Measurements from ENCODE around the gene SNX13.

The SNX13 gene

DNA sequence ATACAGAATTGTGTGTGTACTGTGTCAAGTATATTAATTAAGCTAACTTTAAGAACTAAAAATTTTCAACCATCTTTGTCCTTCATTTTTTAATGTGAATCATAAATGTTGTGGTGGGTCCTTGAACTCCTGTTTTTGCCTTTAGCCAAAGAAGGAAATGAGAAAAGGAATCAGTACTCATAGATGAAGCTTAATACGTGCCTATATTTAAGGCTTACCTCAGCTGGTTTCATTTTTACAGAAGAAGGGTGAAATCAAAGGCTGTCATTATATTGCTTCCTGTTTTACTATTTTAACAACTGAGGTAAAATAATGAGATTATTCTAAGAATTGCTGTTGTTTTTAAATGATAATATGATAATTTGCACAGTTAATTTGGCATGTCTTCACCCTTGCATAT lies 6.3 kb upstream of the SNX13 start:
- TF ChIP-seq, protein P1, sequence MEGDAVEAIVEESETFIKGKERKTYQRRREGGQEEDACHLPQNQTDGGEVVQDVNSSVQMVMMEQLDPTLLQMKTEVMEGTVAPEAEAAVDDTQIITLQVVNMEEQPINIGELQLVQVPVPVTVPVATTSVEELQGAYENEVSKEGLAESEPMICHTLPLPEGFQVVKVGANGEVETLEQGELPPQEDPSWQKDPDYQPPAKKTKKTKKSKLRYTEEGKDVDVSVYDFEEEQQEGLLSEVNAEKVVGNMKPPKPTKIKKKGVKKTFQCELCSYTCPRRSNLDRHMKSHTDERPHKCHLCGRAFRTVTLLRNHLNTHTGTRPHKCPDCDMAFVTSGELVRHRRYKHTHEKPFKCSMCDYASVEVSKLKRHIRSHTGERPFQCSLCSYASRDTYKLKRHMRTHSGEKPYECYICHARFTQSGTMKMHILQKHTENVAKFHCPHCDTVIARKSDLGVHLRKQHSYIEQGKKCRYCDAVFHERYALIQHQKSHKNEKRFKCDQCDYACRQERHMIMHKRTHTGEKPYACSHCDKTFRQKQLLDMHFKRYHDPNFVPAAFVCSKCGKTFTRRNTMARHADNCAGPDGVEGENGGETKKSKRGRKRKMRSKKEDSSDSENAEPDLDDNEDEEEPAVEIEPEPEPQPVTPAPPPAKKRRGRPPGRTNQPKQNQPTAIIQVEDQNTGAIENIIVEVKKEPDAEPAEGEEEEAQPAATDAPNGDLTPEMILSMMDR (conservative IDR thresholded peaks at IDR 0.05; ENCODE audit: low read depth, low read length) = no peak
- no peak overlapping the region for H3K4me3 ChIP-seq (ENCODE audit: low read length)
- DNase-seq (ENCODE audit: low read depth) = no peak

DNA sequence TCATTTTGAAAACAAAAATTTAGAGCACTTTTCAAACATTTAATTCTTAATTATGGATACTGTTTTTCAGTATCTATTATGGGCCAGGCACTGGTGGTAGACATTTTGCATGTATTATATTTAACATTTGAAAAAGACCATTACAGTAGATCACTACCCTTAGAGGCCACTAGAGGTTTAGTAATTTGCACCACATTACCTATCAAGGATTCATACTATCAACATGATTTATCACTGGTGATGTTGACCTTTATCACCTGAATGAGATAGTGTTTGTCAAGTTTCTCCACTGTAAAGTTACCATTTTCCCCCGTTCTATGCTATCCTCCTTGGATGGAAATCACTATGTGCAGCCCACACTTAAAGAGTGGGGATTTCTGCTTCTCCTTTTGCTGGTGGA lies 4.4 kb upstream of the SNX13 start:
- H3K4me3 ChIP-seq (ENCODE audit: low read length) = no peak overlapping the region
- DNase-seq (ENCODE audit: low read depth) = no peak
- TF ChIP-seq, protein P1 (conservative IDR thresholded peaks at IDR 0.05; ENCODE audit: low read depth, low read length) = no peak

DNA sequence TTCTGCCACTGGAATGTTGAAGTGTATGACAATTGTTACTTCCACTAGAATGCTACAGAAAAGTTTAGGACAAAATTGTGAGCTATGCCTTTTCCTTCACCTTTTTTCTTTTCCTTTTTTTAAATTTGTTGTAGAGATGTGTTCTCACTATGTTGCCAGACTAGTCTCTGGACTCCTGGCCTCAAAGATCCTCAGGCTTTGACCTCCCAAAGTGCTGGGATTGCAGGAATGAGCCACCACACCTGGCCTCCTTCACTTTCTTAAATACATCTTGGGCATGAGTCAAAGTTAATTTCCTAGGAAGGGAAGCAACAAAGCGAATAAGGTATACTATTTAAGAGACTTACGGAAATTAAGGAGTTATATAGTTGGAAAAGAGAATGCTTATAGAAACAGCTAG lies 2.7 kb upstream of the SNX13 start:
- TF ChIP-seq, protein P1 (conservative IDR thresholded peaks at IDR 0.05; ENCODE audit: low read depth, low read length) = no peak
- no peak overlapping the region for H3K4me3 ChIP-seq (ENCODE audit: low read length)

DNA sequence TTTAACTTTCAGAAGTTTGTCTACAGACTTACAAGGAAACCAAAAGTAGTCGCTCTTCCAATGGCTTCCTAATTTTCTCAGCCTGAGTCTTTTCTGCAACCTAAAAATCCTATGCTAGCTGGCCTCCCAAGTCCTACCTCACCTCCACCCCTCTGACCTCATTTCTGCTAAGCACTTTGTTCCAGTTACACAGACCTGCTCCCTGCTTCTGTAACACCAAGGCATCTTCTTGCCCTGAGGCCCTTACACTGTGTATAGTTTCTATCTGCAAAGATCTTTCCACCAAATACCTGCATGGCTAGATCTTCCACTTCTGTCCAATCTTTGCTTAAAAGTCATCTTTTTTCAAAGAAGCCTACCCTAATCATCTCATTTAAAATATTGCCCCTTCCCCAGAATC lies 1.9 kb upstream of the SNX13 start:
- TF ChIP-seq, protein P1 (conservative IDR thresholded peaks at IDR 0.05; ENCODE audit: low read depth, low read length) = no peak
- DNase-seq (ENCODE audit: low read depth) = no peak
- H3K4me3 ChIP-seq (ENCODE audit: low read length) = no peak overlapping the region

More for the DNA sequence above, 2.7 kb upstream of the SNX13 start:
- no peak for DNase-seq (ENCODE audit: low read depth)

DNA sequence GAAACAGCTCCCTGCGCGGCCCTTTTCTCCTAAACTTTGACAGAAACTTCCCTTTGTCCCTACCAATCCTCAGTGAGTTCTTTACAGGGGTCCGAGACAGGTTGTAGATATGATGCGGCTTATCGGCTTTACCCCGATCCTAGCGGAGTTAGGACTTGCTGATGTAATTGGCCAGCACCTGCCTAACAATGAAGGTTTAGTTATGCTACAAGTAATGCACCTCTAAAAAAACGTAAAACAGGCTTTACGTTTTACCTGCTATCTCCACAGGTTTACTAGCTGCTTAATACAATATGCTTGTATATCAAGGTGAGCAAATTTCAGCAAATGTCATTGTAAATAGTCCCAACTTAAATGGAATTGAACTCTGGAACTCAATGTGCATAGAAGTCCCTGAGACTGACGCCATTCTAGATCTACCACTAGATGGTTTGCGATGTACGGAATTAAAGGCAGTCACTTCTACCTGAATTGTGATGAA lies 697 bp upstream of the SNX13 start:
- H3K4me3 ChIP-seq (ENCODE audit: low read length) = peak overlapping the region; percentile 88
- TF ChIP-seq, protein P1 (conservative IDR thresholded peaks at IDR 0.05; ENCODE audit: low read depth, low read length) = no peak
- no peak for DNase-seq (ENCODE audit: low read depth)

DNA sequence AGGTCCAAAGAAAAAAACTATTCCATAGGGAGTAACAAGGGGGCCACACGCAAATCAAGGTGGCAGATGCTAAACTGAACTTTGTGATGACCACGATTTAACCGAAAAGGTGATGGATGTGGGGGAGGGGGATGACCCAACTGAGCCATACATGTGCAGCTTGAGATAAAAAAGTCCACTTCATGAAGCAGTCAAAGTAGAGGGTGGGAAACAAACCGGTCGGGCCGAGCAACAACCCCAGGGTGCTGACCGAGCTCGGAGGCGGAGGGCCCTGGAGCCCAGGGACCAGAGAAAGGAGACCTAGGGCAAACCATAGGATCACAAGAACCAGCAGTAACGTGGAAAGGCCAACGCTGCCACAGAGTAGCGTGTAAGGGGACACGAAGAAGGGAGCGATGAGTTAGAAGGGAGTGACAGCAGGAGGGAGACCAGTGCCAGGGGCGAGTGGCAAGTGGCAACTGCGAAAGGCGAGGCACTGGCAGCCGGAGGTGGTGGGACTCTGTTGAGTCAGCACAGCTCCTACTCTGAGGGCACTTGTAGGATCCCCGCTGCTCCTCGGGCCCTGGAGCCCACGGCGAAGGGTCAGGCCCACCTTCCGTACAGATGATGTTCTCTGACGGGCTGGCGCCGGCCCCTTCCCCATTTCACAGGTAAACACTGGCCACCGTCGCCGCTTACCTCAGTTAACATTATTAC lies 540 bp downstream of the SNX13 start:
- TF ChIP-seq, protein P1 (conservative IDR thresholded peaks at IDR 0.05; ENCODE audit: low read depth, low read length) = no peak
- peak overlapping the region; percentile 88 for H3K4me3 ChIP-seq (ENCODE audit: low read length)
- no peak for DNase-seq (ENCODE audit: low read depth)

DNA sequence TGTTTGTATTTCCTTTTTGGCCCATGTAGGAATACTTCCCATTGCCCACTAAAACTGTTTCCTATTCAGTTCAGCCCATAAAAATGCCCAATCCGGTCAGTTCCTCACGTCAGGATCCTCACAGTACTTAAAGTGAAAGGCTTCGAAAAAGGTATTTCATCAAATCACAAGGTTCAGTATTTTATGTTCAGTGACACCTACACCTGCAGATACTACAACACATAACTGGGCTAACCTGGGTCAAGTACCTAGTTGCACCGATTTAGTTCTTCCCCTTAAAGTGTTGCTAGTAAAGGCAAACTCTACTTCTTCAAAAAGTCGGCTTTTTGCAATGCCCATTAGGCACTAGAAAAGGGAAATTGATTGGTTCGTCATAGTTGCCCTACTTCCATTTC lies 1.1 kb downstream of the SNX13 start:
- DNase-seq (ENCODE audit: low read depth) = no peak
- peak overlapping the region; percentile 88 for H3K4me3 ChIP-seq (ENCODE audit: low read length)
- TF ChIP-seq, protein P1 (conservative IDR thresholded peaks at IDR 0.05; ENCODE audit: low read depth, low read length) = no peak
